Activated CD8-positive, alpha-beta memory T cell treated with anti-CD3 and anti-CD28 coated beads for 24 hours (primary cell): ENCODE results near the gene IFITM10.

Experiments
- DNase-seq: peaks from one replicate; pipeline ENCODE4 v3.0.0-alpha.2; 2020

Gene IFITM10

GRCh38 chr11:1750481-1750839, at the start of gene IFITM10:
TSS of gene IFITM10 (minus strand) at chr11:1750595. CDS start at chr11:1750442, 153 bp downstream.
- no peak for DNase-seq

- no peak for DNase-seq
Measured at GRCh38 chr11:1797391-1798125, 47.2 kb upstream of the IFITM10 start.

DNA sequence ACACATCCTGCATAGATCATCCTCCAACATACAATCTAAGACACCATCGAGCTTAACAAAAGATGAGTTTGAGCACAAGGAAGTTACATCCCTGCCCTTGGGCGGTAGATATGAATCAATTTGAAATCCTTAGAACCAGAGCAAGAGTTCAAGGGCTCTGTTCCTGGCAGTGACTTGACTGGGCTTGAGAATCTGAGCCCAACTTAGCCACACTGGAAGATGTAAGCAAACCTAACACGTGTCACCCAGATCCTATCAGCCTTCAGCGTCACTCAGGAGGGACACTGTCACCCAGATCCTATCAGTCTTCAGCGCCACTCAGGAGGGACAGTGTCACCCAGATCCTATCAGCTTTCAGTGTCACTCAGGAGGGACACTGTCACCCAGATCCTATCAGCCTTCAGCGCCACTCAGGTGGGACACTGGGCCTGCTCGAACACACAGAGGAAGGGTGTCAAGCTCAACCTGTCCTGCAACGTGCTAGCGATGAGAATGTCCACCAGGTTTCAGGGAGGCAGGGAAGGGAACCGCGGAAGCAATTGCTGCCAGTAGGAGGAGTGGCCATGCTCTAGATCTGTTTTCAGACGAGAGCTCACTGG, 46.1 kb upstream of the IFITM10 start:
- DNase-seq: no peak

DNA sequence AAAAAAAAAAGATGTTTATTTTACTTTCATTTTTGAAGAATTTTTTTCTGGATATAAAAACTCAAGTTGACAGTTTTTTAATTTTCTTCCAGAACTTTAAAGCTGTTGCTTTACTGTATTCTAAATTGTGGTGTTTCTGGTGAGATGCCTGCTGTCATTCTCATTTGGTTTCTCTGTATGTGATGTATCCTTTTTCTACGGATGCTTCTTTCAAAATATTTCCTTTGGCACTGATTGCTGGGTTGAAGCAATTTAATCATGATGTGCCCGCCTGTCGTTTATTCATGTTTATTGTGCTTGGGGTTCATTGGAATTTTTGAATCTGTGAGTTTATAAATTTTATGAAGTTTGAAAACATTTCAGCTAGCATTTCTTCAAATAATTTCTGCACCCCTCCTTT, 42.7 kb upstream of the IFITM10 start:
- no peak for DNase-seq

- no peak for DNase-seq
Measured at GRCh38 chr11:1792461-1792860, 42.1 kb upstream of the IFITM10 start.

DNA sequence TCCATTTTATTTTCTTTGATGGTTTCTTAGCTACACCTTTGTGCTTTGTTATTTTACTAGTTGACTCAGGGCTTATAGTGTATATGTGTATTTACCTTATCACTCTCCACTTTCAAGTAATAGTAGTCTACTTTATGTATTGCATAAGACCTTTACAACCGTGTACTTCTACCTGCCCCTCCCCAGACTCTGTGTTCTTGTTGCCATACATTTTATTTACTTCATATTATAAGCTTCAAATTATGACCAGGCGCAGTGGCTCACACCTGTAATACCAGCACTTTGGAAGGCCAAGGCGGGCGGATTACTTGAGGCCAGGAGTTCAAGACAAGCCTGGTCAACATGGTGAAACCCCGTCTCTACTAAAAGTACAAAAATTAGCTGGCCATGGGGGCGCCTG, 41.5 kb upstream of the IFITM10 start:
- no peak for DNase-seq

DNA sequence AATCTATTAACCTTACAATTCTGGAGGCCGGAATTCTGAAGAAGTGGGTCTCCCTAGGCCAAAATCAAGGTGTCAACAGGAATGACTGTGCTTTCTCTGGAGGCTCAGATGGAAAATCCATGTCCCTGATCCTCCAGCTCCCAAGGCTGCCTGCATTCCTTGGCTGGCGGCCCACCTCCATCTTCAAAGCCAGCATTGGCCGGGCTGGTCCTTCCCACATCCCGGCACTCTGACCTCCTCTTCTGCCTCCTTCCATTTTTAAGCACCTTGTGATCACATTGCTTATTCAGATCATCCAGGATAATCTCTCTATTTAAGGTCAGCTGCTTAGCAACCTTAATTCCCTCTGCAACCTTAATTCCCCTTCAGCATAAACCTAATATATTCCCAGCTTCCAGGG, 36.1 kb upstream of the IFITM10 start:
- DNase-seq: no peak

DNA sequence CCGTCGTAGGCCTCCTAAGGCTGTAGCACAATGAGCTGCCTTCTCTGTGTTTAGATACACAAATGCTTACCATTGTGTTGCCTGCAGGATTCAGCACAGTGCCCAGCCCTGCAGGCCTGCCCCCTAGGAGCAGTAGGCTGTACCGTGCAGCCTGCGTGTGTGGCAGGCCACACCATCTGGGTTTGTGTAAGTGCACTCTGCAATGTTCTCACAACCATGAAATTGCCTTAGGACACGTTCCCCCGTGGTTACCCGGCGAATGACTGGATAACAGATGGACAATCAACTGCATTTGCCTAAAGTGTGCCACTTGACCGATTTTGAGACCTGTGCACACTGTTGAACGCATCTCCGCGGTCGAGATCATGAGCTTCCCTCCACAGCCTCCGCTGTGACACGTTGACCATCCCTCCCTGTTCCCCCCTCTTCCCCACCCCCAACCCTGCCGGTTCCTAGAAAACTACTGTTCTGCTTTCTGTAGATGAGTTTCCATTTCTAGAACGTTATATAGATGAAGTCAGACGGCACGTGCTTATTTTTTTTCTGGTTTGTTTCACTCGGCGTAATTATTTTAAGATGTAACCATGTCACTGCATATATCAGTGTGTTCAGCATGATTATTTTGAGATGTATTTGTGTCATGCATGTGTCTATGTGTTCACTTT, 35.5 kb upstream of the IFITM10 start:
- no peak for DNase-seq

DNA sequence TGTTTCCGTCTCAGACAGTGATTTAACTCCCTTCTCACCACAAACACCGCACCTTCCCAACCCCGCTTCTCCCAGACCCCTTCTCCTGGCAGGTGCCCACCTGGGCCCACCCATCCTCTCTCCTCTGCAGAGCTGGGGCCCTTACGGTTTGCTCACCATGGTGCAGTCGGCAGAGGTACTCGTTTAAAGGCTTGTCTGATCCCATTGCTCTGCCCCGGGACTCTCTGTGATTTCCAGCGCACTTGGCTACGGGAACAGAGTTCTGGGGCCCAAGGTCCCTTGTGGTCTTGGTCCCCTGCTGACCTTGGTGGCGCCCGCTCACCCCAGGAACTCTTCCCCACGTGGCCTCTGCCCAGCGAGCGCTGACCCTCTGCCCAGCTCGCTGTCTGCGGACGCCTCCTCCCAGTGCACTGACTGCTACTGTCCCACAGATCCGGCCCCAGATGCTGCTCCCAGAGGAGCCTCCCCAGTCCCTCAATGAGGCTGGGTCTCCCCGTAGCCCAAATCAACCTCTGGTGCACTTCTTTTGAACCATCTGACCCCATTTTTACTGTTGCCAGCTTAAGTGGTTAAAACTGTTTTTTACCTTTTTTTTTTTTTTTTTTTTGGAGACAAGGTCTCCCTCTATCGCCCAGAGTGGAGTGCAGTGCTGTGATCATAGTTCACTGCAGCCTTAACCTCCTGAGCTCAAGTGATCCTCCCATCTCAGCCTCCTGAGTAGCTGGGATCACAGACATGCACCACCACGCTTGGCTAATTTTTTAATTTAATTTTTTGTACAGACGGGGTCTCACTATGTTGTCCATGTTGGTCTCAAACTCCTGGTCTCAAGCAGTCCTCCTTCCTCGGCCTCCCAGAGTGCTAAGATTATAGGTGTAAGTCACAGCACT, 34.6 kb upstream of the IFITM10 start:
- no peak for DNase-seq

DNA sequence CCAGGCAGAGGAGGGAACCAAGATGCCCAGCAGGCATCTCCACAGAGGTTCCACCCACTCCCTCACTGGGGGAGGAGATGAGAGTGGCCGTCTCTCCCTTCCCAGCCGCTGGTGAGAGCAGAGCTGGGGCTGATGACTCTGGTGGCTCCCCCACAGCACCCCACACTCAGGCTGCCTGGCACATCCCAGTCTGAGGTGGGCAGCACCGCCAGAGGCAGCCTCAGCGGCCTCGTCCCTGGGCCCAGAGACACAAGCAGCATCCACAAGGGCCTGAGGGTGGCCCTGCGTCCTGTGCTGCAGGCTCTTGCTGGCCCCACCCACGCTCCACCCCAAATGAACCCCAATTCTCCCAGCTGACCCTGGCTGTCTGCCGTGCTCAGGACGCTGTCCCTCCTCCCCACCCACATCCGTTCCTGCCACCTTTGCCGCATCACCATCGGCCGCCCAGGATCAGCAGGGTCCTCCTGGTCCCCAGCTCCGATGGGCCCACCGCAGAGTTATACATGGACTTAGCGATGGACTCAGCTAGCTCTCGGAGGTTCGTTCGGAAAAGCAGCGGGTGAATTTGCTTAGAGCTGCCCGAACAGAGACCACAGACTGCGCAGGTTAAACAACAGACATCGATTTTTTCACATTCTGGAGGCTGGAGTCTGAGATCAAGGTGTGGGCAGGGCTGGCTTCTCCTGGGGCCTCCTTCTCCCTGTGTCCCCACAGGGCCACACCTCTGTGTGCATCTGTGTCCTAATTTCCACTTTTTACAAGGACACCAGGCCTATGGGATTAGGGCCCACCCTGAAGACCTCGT, 33.5 kb upstream of the IFITM10 start:
- no peak for DNase-seq

DNA sequence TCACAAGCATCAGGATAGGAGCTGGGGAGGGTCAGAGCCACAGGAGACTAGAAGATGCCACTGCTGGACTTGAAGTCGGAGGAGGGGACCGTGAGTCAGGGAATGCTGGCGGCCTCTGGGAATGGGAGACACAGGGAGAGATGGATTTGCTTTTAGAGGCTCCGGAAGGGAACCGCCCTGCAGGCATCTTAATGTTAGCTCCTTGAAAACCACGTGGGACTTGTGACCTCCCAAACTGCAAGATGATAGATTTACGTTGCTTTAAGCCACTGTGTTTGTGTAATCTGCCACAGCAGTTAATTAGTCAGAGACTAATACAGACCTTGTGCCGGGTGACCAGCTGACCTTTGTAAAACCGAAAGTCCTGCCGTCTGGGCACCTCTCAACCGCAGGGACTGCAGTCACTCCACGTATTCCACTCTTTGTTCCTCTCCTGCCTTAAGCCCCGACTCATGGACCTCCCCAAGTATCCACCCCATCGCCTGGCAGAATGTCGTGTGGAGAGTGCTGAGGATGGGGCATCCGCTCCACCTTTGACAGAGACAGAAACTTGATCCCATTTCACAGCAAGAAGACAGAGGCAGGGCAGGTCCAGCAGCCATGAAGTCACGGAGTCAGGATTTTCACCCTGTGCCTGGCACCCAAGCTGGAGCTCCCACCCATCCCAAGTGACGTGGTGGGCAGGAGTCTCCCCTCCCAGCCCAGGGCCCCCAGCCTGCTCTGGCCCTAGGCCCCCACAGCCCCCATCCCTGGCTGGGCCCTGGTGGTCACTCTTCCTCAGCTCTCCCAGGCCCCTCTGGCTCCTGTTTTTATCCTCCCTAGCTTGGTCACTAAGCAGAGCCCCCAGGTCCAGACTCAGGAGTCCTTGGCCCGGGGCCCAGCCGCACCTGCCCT, 32.7 kb upstream of the IFITM10 start:
- no peak for DNase-seq

GRCh38 chr11:1782031-1782590, 31.7 kb upstream of the IFITM10 start:
- DNase-seq: no peak

- no peak for DNase-seq
Measured at GRCh38 chr11:1781593-1781975, 31.2 kb upstream of the IFITM10 start.

GRCh38 chr11:1780700-1781592, 30.6 kb upstream of the IFITM10 start:
- DNase-seq: no peak

GRCh38 chr11:1779806-1780699, 29.7 kb upstream of the IFITM10 start:
- DNase-seq: no peak

DNA sequence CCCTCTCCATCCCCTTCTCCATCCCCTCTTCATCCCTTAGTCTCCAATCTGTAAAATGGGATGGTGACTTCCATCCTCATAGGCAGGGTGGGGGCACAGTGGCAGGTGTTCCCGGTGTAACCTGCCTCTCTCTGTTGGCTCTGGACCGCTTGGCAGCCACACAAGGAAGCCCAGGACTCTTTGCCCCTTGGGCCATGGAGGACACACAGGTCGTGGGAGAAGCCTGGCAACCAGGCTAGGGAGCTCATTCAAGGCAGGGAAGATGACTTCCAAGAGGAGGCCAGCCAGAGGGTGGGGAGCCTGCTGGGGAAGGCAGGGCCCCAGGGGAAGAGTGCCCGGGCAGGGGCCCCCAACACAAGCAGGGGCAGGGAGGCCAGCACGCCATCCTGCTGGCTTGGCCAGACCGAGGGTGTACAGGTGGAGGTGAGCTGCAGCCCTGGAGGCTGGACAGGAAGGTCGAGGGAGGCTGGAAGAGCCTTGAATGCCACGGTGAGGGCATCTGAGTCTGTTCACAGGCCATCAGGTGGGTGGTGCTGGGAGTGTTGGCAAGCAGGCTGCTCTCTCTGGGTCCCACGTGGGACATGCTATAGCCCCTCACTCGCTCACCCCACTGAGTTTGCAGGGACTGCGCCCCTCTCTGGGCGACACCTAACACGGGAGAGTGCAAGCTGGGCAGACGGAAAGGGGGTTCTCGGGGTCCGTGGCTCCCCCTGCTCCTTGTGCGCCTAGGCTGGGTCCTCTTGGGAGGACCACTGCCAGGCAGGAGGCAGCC, 28.8 kb upstream of the IFITM10 start:
- no peak for DNase-seq

- no peak for DNase-seq
Measured at GRCh38 chr11:1778141-1778911, 27.9 kb upstream of the IFITM10 start.
